B cell (primary cell): Measurements from ENCODE around the gene RNF11.

ENCODE experiments used
- EZH2 ChIP-seq: IDR thresholded peaks from 2 replicates; pipeline ENCODE4 v1.6.1; 2012; ENCODE audit warnings: borderline replicate concordance, low read depth, mild to moderate bottlenecking, moderate library complexity, low read length; ENCODE audit not compliant: insufficient read depth, poor library complexity, severe bottlenecking
- TF ChIP-seq, protein P1 (sequence below): fragments of 200-600 bp; IDR thresholded peaks from one replicate; pipeline ENCODE4 v1.8.0; 2022; ENCODE audit warnings: antibody characterized with exemption, mild to moderate bottlenecking

DNA sequence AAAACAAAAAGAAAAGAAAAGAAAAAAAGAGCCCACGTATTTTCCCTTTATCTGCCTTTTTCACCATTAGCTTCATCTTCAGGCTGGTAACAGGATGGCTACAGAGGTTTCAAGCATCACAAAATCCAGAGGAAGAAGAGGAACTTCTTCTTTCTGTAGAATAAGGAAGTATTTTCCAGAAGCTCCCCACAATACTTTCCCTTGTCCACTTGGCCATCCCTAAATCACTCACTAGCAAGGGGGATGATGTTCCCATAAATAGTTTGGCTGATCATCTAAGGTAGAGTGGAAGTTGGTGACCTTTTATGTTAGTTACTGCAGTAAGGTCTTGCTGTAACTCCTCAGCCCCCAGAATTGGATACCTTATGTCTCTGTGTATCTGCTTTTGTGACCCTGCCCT, 45.1 kb upstream of the RNF11 start:
- TF ChIP-seq, protein P1, sequence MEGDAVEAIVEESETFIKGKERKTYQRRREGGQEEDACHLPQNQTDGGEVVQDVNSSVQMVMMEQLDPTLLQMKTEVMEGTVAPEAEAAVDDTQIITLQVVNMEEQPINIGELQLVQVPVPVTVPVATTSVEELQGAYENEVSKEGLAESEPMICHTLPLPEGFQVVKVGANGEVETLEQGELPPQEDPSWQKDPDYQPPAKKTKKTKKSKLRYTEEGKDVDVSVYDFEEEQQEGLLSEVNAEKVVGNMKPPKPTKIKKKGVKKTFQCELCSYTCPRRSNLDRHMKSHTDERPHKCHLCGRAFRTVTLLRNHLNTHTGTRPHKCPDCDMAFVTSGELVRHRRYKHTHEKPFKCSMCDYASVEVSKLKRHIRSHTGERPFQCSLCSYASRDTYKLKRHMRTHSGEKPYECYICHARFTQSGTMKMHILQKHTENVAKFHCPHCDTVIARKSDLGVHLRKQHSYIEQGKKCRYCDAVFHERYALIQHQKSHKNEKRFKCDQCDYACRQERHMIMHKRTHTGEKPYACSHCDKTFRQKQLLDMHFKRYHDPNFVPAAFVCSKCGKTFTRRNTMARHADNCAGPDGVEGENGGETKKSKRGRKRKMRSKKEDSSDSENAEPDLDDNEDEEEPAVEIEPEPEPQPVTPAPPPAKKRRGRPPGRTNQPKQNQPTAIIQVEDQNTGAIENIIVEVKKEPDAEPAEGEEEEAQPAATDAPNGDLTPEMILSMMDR, result no peak
- TF ChIP-seq EZH2, result no peak
